Type B pancreatic cell (in vitro differentiated cells): ENCODE measurements around the gene SMIM35. TPM values are rescaled to one million over a fixed set of nuclear protein-coding genes. Genes with fewer than 3 reads are reported as not detected.

Experiments used
- DNase-seq: peaks from one replicate; pipeline ENCODE4 v3.0.0; 2021; ENCODE audit warnings: mixed read lengths; ENCODE audit not compliant: unreplicated experiment; ENCODE audit errors: extremely low spot score
- H3K27ac Mint-ChIP-seq: 2 replicates; pipeline ENCODE4 v1.8.0; 2021; ENCODE audit warnings: mild to moderate bottlenecking, mixed read lengths
- H3K27me3 Mint-ChIP-seq: 2 replicates; pipeline ENCODE4 v1.8.0; 2021; ENCODE audit warnings: mixed read lengths
- H3K36me3 Mint-ChIP-seq: 2 replicates; pipeline ENCODE4 v1.8.0; 2021; ENCODE audit warnings: mixed read lengths
- H3K4me1 Mint-ChIP-seq: one replicate; pipeline ENCODE4 v1.8.0; 2021; ENCODE audit warnings: mixed read lengths; ENCODE audit not compliant: unreplicated experiment
- H3K4me3 Mint-ChIP-seq: 2 replicates; pipeline ENCODE4 v1.8.0; 2021; ENCODE audit warnings: mild to moderate bottlenecking, mixed read lengths
- H3K9me3 Mint-ChIP-seq: 2 replicates; pipeline ENCODE4 v1.8.0; 2021; ENCODE audit warnings: mixed read lengths
- CTCF ChIP-seq: fragments of 200-600 bp; sonication (generic); conservative IDR thresholded peaks from 2 replicates; pipeline ENCODE4 v1.5.0; 2021; ENCODE audit warnings: antibody characterized with exemption, mild to moderate bottlenecking
- total RNA-seq: library from RNA; stranded (reverse); gene quantifications from 2 replicates; pipeline ENCODE4 v1.2.1, GENCODE V29; 2021; ENCODE audit warnings: low replicate concordance

SMIM35 gene
- total RNA-seq, 1 donor from 2014 or later = 0.17 TPM

GRCh38 chr11:118046051-118046963 is 40.5 kb downstream of the SMIM35 start:
- no peaks in the 10 kb centered on the region for H3K4me1 Mint-ChIP-seq
- H3K4me3 Mint-ChIP-seq = no peak overlapping the region
- no peaks in the 10 kb centered on the region for H3K36me3 Mint-ChIP-seq
- TF ChIP-seq CTCF = no peak
- no peak overlapping the region for H3K27ac Mint-ChIP-seq
- no peak for DNase-seq
- peaks cover 12% of the 10 kb centered on the region for H3K27me3 Mint-ChIP-seq
- no peaks in the 10 kb centered on the region for H3K9me3 Mint-ChIP-seq

- DNase-seq = no peak
- H3K36me3 Mint-ChIP-seq = no peaks in the 10 kb centered on the region
- peaks cover 12% of the 10 kb centered on the region for H3K27me3 Mint-ChIP-seq
- H3K4me3 Mint-ChIP-seq = no peak overlapping the region
- H3K4me1 Mint-ChIP-seq = no peaks in the 10 kb centered on the region
- H3K9me3 Mint-ChIP-seq = no peaks in the 10 kb centered on the region
- peak overlapping the region; percentile 12 for H3K27ac Mint-ChIP-seq
- no peak for TF ChIP-seq CTCF
Measured at GRCh38 chr11:118045191-118045590, 41.6 kb downstream of the SMIM35 start.

GRCh38 chr11:118042796-118043195 is 44.0 kb downstream of the SMIM35 start:
- TF ChIP-seq CTCF = no peak
- no peaks in the 10 kb centered on the region for H3K9me3 Mint-ChIP-seq
- H3K27ac Mint-ChIP-seq = no peak overlapping the region
- H3K36me3 Mint-ChIP-seq = no peaks in the 10 kb centered on the region
- no peaks in the 10 kb centered on the region for H3K4me1 Mint-ChIP-seq
- H3K27me3 Mint-ChIP-seq = peaks cover 12% of the 10 kb centered on the region
- no peak overlapping the region for H3K4me3 Mint-ChIP-seq
- DNase-seq = no peak

- Mint-ChIP-seq H3K4me3 (no peak overlapping the region), H3K36me3 (no peaks in the 10 kb centered on the region), H3K9me3 (no peaks in the 10 kb centered on the region), H3K27me3 (peaks cover 16% of the 10 kb centered on the region), H3K4me1 (no peaks in the 10 kb centered on the region), H3K27ac (no peak overlapping the region)
- TF ChIP-seq CTCF = no peak
- DNase-seq = no peak
Measured at GRCh38 chr11:118042141-118042540, 44.6 kb downstream of the SMIM35 start.

- H3K27ac Mint-ChIP-seq = no peak overlapping the region
- H3K4me3 Mint-ChIP-seq = no peak overlapping the region
- H3K36me3 Mint-ChIP-seq = no peaks in the 10 kb centered on the region
- no peak for DNase-seq
- no peaks in the 10 kb centered on the region for H3K9me3 Mint-ChIP-seq
- no peak for TF ChIP-seq CTCF
- no peaks in the 10 kb centered on the region for H3K4me1 Mint-ChIP-seq
- H3K27me3 Mint-ChIP-seq = peaks cover 24% of the 10 kb centered on the region
Measured at GRCh38 chr11:118033443-118033842, 53.3 kb downstream of the SMIM35 start.
